Osteoblast (primary cell): ENCODE measurements around the gene CCDC54. TPM values are rescaled to one million over a fixed set of nuclear protein-coding genes. Genes with fewer than 3 reads are reported as not detected.

Experiments
- DNase-seq: peaks from one replicate; pipeline ENCODE4 v3.0.0; 2011; ENCODE audit warnings: low spot score, mixed read lengths; ENCODE audit not compliant: insufficient read length; ENCODE audit errors: missing footprints
- H2AFZ ChIP-seq: 2 replicates; pipeline ENCODE4 v1.6.0; 2011; ENCODE audit warnings: mild to moderate bottlenecking, low read length
- H3K27ac ChIP-seq: 2 replicates; pipeline ENCODE4 v1.5.1; 2011; ENCODE audit warnings: mild to moderate bottlenecking, low read depth, low read length, moderate library complexity
- H3K27me3 ChIP-seq: 2 replicates; pipeline ENCODE4 v1.6.0; 2012; ENCODE audit warnings: mild to moderate bottlenecking, control low read depth, inconsistent platforms, low read length, moderate library complexity; ENCODE audit not compliant: insufficient read depth
- H3K36me3 ChIP-seq: 2 replicates; pipeline ENCODE4 v1.5.1; 2011; ENCODE audit warnings: mild to moderate bottlenecking, low read length, control low read depth, moderate library complexity; ENCODE audit not compliant: insufficient read depth
- H3K4me1 ChIP-seq: 2 replicates; pipeline ENCODE4 v1.5.1; 2011; ENCODE audit warnings: mild to moderate bottlenecking, low read length, control low read depth, moderate library complexity; ENCODE audit not compliant: insufficient read depth
- H3K4me2 ChIP-seq: 2 replicates; pipeline ENCODE4 v1.6.0; 2011; ENCODE audit warnings: mild to moderate bottlenecking, low read length; ENCODE audit not compliant: insufficient read depth
- H3K4me3 ChIP-seq: fragments of 200-600 bp; sonication (generic); 3 replicates; pipeline ENCODE4 v1.5.1; 2012; ENCODE audit warnings: mild to moderate bottlenecking, low read length, inconsistent platforms; ENCODE audit not compliant: insufficient read depth
- H3K79me2 ChIP-seq: 2 replicates; pipeline ENCODE4 v1.6.0; 2012; ENCODE audit warnings: mild to moderate bottlenecking, low read length, control low read depth, inconsistent platforms; ENCODE audit not compliant: insufficient read depth
- H3K9me3 ChIP-seq: 2 replicates; pipeline ENCODE4 v1.5.1; 2011; ENCODE audit warnings: low read depth, low read length, control low read depth
- H4K20me1 ChIP-seq: 2 replicates; pipeline ENCODE4 v1.6.0; 2012; ENCODE audit warnings: mild to moderate bottlenecking, low read length, control low read depth; ENCODE audit not compliant: insufficient read depth
- CTCF ChIP-seq: IDR thresholded peaks from 2 replicates; pipeline ENCODE4 v1.5.1; 2011; ENCODE audit warnings: mild to moderate bottlenecking, low read depth, low read length, moderate library complexity; ENCODE audit errors: extremely low read depth
- total RNA-seq: library from RNA; depleted of rRNA; stranded (reverse); fragments of >200 nt; gene quantifications from 2 replicates; pipeline ENCODE4 v1.2.3, GENCODE V29; 2012

Gene CCDC54
- total RNA-seq, 1 donor, result not detected

GRCh38 chr3:107372506-107372905 lies 4.7 kb upstream of the CCDC54 start:
- no peak overlapping the region for H3K4me2 ChIP-seq
- no peak for TF ChIP-seq CTCF
- no peaks in the 10 kb centered on the region for H3K9me3 ChIP-seq
- no peak overlapping the region for H3K27ac ChIP-seq
- no peaks in the 10 kb centered on the region for H4K20me1 ChIP-seq
- H3K27me3 ChIP-seq, result no peaks in the 10 kb centered on the region
- no peaks in the 10 kb centered on the region for H3K36me3 ChIP-seq
- no peak overlapping the region for H3K4me3 ChIP-seq
- no peak for DNase-seq
- H2AFZ ChIP-seq, result no peak overlapping the region
- H3K79me2 ChIP-seq, result no peaks in the 10 kb centered on the region
- peaks cover 7% of the 10 kb centered on the region for H3K4me1 ChIP-seq

- Histone ChIP-seq H3K9me3 (no peaks in the 10 kb centered on the region), H2AFZ (peak overlapping the region; percentile 6), H3K27me3 (no peaks in the 10 kb centered on the region), H3K27ac (no peak overlapping the region), H3K36me3 (no peaks in the 10 kb centered on the region), H3K4me1 (peaks cover 5% of the 10 kb centered on the region), H3K4me3 (no peak overlapping the region), H3K4me2 (no peak overlapping the region), H3K79me2 (no peaks in the 10 kb centered on the region), H4K20me1 (no peaks in the 10 kb centered on the region)
- TF ChIP-seq CTCF, result no peak
- peak; percentile 55 for DNase-seq
Observed at GRCh38 chr3:107373896-107374295, 3.3 kb upstream of the CCDC54 start.

GRCh38 chr3:107375682-107376081 lies 1.6 kb upstream of the CCDC54 start:
- no peak for TF ChIP-seq CTCF
- Histone ChIP-seq H3K27ac (no peak overlapping the region), H3K36me3 (no peaks in the 10 kb centered on the region), H3K79me2 (no peaks in the 10 kb centered on the region), H3K27me3 (no peaks in the 10 kb centered on the region), H3K4me2 (no peak overlapping the region), H4K20me1 (no peaks in the 10 kb centered on the region), H3K4me1 (no peaks in the 10 kb centered on the region), H3K9me3 (no peaks in the 10 kb centered on the region), H3K4me3 (no peak overlapping the region), H2AFZ (no peak overlapping the region)
- no peak for DNase-seq

GRCh38 chr3:107382631-107383030 lies 5.4 kb downstream of the CCDC54 start:
- H3K36me3 ChIP-seq, result no peaks in the 10 kb centered on the region
- no peak for TF ChIP-seq CTCF
- no peaks in the 10 kb centered on the region for H3K4me1 ChIP-seq
- H3K27me3 ChIP-seq, result peaks cover 6% of the 10 kb centered on the region
- H3K4me3 ChIP-seq, result no peak overlapping the region
- no peak for DNase-seq
- no peaks in the 10 kb centered on the region for H3K9me3 ChIP-seq
- H4K20me1 ChIP-seq, result no peaks in the 10 kb centered on the region
- no peak overlapping the region for H3K27ac ChIP-seq
- no peaks in the 10 kb centered on the region for H3K79me2 ChIP-seq
- H2AFZ ChIP-seq, result no peak overlapping the region
- no peak overlapping the region for H3K4me2 ChIP-seq
